ENCODE measurements around the gene ENOSF1.

The ENOSF1 gene

GRCh38 chr18:671405-671804 is 41.0 kb downstream of the ENOSF1 start:
- no peak for DNase-seq

GRCh38 chr18:670522-670921 is 41.9 kb downstream of the ENOSF1 start:
- no peak for DNase-seq

GRCh38 chr18:669077-669476 is 43.4 kb downstream of the ENOSF1 start:
- DNase-seq = no peak

GRCh38 chr18:668260-668659 is 44.2 kb downstream of the ENOSF1 start:
- no peak for DNase-seq

GRCh38 chr18:666628-667027 is 45.8 kb downstream of the ENOSF1 start:
- no peak for DNase-seq

GRCh38 chr18:666177-666576 is 46.3 kb downstream of the ENOSF1 start:
- DNase-seq = no peak

GRCh38 chr18:662197-662596 is 50.2 kb downstream of the ENOSF1 start:
- DNase-seq = no peak

- DNase-seq = no peak
These were observed 52.8 kb downstream of the ENOSF1 start for GRCh38 chr18:659597-659996.

GRCh38 chr18:658947-659533 is 53.4 kb downstream of the ENOSF1 start:
- no peak for DNase-seq

GRCh38 chr18:658001-658946 is 54.2 kb downstream of the ENOSF1 start:
- DNase-seq = peak; percentile 83

- peak; percentile 77 for DNase-seq
These were observed 55.0 kb downstream of the ENOSF1 start, which contains the start of gene TYMS for GRCh38 chr18:657311-658000. TYMS (plus strand) TSS chr18:657653; CDS start chr18:657743, 90 bp downstream.

- no peak for DNase-seq
These were observed 57.0 kb downstream of the ENOSF1 start for GRCh38 chr18:655445-655844.

- DNase-seq = no peak
These were observed 57.8 kb downstream of the ENOSF1 start for GRCh38 chr18:654601-655000.

GRCh38 chr18:653512-653911 is 58.9 kb downstream of the ENOSF1 start:
- no peak for DNase-seq

GRCh38 chr18:652131-652530 is 60.3 kb downstream of the ENOSF1 start:
- no peak for DNase-seq

GRCh38 chr18:650428-650858 is 62.0 kb downstream of the ENOSF1 start:
- no peak for DNase-seq

GRCh38 chr18:649341-649740 is 63.1 kb downstream of the ENOSF1 start:
- DNase-seq = no peak

- DNase-seq = no peak
These were observed 65.1 kb downstream of the ENOSF1 start for GRCh38 chr18:647304-647703.

- DNase-seq = no peak
These were observed 67.9 kb downstream of the ENOSF1 start for GRCh38 chr18:644395-645004.

GRCh38 chr18:641224-641623 is 71.2 kb downstream of the ENOSF1 start:
- DNase-seq = no peak

GRCh38 chr18:635171-635570 is 77.3 kb downstream of the ENOSF1 start:
- no peak for DNase-seq

- no peak for DNase-seq
These were observed 77.8 kb downstream of the ENOSF1 start for GRCh38 chr18:634551-635045.

- no peak for DNase-seq
These were observed 80.9 kb downstream of the ENOSF1 start for GRCh38 chr18:631560-631959.

Measured in 8988T (cell line).